GM18909 (cell line): Measurements from ENCODE around the gene UTP20.
"Not testable (repeated sequence)": the region's sequence is repeated elsewhere in the genome, so short reads cannot be mapped to it uniquely, and the experiment has no call there.

Source experiments
- ATAC-seq: cut with Tn5 transposase; IDR thresholded peaks from one replicate; pipeline ENCODE4 v1.9.1; 2021; ENCODE audit warnings: mild to moderate bottlenecking; ENCODE audit not compliant: unreplicated experiment, poor library complexity

Gene UTP20

DNA sequence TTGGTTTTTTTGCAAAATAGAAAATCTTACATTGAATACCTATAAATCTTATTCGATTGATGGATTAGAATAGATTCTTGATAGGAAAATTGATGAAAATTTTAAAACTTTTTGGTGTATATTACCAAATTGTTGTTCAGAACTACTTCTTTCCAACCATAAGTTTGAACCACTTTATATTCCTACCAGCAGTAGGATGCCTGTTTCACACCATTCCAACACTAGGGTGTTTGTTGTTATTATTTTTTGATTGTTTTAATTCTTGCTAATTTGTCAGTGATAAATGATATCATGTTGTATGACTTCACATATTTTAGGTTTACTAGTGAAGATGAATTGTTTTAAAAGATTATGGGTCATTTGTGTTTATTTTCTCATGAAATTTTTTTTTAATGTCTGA lies 43.4 kb downstream of the UTP20 start:
- ATAC-seq: no peak

DNA sequence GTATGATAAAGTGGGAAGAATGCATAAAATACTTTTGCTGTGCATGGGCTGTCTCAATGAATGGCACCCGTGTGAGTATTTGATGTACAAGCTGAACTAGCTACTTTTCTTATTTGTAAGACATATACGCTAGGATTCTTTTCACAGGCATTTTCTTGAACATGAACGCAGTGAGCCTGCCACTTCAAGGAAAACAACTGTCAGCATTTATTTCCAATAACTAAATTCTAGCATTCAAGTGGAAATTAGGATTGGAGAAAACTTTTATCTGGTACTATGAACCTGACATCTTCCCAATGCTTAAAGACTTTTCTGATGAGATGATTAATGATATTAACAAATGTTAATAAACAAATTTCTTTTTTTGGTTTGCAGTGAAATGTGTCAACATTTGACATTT lies 45.7 kb downstream of the UTP20 start:
- ATAC-seq: no peak

DNA sequence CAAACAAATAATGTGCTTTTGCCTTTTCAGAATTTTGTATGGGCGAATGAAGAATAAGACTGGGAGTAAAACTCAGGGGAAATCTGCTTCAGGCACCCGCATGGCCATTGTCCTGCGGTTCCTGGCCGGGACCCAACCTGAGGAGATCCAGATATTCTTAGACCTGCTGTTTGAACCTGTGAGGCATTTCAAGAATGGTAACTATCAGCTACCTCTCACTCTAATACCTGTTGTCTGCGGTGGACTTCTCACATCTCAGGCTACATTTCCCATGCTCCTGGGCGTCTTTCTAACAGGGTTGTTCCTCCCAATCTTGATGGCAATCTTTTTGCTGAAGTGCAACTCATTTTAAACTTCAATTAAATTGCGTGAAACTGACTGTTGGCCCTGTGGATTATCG lies 47.1 kb downstream of the UTP20 start:
- ATAC-seq: no peak

DNA sequence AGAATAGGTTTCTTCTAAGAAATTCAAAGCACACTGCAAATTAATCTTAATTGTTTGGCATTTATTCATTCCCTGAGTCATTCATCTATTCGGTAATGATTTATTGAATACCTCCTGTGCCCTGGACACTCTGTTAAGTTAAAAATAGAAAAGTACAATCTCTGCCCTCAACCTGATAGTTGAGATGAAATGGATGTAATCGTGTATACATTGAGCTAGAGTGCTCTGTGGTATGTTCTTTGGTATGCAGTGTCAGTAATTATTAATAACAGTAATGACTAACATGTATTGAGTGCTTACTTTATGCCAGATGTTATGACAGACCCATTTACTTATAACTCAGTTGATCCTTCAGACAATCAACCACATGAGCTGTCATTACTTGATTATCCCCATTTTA lies 47.6 kb downstream of the UTP20 start:
- no peak for ATAC-seq

DNA sequence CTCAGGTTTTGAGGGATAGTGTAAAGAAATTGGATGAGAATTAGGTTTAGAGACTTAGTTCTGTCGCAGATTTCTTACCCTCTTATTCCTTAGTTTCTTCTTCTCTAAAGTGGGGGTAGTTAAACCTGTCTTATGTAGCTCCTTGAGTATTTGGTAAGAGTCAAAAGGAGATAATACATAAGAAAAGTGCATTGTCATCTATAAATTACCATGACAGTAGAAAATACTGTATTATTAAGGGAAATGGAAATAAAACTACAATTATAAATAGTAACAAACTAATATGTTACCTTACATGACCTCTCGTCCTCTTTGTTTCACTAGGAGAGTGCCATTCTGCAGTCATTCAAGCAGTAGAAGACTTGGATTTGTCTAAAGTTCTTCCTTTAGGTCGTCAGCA lies 49.0 kb downstream of the UTP20 start:
- ATAC-seq: no peak

DNA sequence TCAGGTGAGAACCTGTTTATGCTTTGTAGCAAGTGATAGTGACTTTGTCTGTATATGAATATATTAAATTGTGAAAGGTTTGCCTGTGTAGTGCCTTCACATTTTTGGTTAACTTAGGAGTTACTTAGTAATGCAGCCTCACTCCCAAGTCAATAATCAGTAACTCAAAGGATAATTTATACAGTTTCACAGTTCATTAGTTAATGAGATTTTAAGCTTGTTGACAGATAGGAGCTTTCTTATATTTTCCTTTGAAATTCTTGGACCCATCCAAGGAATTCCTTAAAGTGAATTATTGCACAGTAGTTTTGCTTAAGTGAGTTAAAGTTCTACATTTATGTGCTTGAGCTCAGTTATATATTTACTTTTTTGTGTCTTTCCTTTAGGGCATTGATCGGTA lies 50.7 kb downstream of the UTP20 start:
- no peak for ATAC-seq

DNA sequence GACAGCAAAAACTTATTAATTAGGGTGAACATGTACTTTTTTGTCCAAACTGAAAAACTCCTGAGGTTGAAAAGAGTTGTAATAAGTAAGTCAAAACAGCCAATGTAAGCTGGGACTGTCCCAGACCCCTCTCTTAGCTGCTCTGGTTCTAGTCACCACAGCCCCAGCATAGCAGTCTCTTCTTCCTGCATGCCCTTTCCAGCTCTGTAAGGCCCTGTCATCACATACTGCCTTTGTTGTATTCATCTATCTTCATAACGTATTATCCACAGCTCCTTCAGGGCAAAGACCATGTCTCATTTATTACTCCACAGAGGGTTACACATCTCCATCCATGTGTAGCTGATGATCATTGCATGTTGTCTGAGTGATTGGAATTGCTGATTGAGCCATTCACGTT lies 56.5 kb downstream of the UTP20 start:
- ATAC-seq: no peak

DNA sequence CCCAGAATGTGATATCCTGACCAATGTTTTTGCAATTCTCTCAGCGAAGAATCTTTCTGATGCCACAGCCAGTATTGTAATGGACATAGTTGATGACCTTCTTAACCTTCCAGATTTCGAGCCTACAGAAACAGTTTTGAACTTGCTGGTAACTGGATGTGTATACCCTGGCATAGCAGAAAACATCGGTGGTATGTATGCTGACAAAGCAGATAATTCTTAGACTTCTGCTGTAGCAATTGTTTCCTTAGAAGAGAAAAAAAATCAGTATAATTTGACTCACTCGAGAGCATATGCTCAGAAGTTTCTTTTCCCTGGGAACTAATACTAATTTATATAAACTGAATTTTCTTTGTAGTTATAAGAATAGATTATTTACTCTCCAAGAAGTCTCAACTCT lies 58.2 kb downstream of the UTP20 start:
- no peak for ATAC-seq

DNA sequence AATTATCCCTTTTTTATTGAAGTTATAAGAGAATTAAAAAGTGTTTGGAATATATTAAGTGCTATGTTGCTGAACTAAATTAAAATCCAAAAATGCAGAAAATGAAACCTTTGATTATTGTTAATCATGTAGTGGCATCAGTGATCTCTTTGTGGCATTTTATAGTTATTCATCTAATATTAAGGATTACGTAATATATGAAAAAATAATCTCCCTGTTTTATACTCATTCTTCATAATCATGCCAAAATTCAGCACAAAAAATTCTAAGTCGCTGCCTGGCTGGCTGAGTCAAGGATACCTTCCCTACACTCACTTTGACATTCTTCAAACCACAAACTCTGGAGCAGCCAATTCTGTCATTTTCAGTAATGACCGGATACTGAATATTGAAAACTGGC lies 64.0 kb downstream of the UTP20 start:
- ATAC-seq: no peak

DNA sequence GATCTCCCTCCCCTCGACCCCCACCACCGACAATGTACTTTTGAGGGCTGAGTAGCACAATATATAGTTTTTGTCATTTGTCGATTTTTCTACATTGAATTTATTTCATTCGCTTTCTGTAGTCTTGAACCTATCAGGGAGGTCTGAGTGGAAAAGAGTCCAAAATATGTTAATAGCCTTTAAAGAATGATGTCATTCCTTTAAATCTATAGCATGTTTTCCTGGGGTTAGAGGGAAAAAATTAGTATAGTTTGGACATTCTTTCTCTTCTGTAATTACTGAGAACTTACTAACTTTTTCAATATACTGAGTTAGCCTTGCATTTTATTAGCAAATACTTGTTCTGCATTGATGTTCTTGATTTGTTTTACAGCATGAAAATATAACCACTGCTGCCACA lies 71.8 kb downstream of the UTP20 start:
- no peak for ATAC-seq

DNA sequence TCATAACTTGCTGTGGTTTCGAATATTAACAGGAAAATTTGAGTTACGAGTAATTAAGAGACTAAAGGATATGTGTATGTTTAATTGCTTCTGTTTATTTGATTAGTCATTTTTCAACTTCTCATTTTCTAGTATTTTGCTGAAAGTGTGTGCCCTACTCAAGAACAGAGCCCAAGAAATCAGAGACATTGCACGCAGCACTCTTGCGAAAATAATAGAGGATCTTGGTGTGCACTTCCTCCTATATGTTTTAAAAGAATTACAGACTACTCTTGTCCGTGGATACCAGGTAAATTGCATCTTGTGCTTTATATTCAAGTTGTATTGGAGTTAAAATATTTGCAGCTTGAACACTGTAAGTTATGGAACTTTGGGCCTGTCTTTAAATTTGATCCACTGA lies 76.9 kb downstream of the UTP20 start:
- ATAC-seq: no peak

DNA sequence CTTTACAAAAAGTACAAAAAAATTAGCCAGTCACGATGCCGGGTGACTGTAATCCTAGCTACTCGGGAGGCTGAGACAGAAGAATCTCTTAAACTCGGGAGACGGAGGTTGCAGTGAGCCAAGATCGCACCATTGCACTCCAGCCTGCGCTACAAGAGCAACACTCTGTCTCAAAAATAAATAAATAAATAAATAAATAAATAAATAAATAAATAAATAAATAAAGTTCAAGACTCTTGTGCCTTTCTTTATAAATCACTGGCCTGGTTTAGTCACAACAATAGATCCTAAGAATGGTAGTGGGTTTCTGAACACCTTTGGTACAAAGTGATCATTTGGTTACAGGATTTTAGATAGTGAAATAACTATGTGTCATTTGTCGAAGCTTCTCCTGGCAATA lies 81.5 kb downstream of the UTP20 start:
- no peak for ATAC-seq

DNA sequence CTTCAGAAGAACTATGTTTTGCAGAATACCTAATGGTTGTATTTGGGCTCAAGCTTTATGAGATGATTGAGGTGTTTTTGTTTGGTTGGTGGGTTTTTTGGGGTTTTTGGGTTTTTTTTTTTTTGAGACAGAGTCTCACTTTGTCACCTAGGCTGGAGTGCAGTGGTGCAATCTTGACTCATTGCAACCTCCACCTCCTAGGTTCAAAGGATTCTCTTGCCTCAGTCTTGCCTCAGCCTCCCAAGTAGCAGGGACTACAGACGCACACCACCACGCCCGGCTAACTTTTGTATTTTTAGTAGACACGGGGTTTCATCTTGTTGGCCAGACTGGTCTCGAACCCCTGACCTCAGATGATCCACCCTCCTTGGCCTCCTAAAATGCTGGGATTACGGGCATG lies 88.1 kb downstream of the UTP20 start:
- ATAC-seq: no peak

DNA sequence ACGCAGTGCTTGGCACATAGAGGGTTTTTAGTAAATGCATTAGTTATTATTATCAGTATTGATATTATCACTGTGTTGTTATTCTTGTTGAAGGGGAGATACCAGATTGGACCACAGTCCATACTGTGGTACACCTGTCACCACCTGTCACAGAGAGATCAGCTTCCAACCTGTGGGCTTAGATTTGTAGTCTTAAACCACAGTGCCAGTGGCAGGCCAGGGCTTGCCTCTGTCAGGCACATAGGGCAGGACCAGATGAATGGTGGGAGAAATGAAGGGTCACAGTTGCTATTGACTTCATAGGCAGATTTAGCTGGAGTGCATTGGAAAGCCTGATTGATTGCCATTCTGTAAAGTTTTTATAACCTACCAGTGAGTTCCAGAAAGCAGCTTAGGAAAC lies 92.5 kb downstream of the UTP20 start:
- ATAC-seq: no peak

DNA sequence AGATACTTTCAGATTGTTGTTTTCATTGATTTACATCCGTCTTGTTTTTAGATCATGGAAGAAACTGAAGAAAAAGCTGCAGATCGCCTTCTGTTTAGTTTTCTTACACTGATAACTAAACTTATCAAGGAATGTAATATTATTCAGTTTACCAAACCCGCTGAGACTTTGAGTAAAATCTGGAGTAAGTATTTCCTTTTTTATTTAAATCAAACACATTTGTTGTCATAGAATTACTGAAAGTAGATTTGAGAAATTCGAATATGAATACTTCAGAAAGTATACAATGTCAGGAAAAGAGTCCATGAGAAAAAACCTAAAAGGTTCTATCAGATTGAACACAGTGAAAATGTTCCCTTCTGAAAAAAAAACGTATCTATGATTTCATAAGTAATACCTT lies 95.7 kb downstream of the UTP20 start:
- ATAC-seq: no peak

DNA sequence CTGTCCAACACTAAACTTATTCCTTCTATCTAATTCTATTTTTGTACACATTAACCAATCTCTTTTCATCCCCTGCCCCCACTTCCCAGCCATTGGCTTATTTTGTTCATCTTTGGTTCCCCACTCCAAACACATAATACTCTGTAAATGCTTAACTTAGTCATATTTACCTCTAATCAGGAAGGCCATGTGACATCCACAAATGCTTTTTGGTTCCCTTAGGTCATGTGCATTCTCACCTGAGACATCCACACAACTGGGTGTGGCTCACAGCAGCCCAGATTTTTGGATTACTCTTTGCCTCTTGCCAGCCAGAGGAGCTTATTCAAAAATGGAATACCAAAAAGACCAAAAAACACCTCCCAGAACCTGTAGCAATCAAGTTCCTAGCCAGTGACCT lies 99.2 kb downstream of the UTP20 start:
- ATAC-seq: no peak

DNA sequence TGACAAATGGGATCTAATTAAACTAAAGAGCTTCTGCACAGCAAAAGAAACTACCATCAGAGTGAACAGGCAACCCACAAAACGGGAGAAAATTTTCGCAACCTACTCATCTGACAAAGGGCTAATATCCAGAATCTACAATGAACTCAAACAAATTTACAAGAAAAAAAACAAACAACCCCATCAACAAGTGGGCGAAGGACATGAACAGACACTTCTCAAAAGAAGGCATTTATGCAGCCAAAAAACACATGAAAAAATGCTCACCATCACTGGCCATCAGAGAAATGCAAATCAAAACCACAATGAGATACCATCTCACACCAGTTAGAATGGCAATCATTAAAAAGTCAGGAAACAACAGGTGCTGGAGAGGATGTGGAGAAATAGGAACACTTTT lies 111.3 kb downstream of the UTP20 start:
- not testable (repeated sequence) for ATAC-seq

DNA sequence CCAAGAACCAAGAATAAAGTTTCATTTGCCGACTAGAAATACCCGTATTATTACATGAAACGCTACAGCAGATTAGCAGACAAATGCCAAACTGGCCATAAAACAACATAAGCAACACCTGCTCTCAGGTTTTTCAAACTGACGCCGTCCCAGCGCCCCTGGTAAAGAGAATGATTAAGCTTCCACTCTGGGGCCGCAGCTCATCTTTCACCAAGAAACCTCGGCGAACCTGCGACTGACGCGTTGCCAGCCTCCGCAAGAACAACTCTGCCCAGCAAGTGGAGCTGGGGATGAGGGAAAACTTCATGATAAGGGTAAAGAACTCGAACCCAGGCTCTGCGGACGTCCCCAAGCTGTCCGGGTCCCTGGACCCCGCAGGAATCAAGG lies 127.1 kb downstream of the UTP20 start:
- ATAC-seq: peak; percentile 22

DNA sequence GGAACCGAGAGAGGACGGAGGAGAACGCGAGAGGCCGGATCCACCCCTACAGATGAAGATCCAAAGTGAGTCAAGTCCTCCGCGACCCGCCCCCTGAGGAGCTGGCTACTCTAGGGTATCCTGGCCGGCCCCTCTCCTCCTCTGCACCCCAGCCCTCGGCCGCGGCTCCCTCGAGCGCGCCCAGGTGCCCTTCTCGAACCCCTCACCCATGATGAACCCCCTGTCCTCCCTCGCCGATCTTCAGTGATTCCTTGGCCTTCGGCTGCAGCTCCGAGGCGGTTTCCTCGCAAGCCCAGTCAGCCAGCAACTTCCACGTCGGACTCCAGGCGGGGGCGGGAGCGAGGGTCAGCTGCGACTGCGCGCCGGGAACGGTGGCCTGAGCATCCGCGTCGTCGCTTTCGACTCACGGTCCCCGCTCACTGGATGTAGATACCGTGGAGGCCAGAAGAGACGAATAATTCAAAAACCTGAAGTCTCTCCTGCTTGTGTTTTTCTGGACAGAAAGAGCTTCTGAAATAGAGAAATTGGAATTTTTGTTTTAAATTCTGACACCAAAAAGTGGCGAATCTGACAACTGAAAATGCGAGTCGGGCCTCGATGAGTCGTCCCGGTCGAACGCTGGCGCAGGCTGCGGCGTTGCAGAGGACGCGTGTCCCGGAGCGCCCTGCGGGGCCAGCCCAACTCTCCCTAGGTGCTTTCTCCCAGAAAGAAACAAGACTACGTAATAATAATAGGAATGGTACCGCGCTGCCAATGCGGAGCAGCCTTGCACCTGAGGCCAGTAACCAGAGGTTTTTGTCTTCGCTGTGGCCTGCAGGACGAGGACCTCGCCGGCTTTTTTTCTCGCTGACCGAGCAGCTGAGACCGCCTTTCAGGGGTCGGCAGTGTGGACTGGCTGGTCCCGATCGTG lies 127.8 kb downstream of the UTP20 start, which contains the start of gene ARL1:
Gene ARL1, minus strand, starts transcription at position 337 of the 910 bp plus-strand sequence. Its CDS starts 127 bp downstream, at position 210.
- ATAC-seq: peak; percentile 80

DNA sequence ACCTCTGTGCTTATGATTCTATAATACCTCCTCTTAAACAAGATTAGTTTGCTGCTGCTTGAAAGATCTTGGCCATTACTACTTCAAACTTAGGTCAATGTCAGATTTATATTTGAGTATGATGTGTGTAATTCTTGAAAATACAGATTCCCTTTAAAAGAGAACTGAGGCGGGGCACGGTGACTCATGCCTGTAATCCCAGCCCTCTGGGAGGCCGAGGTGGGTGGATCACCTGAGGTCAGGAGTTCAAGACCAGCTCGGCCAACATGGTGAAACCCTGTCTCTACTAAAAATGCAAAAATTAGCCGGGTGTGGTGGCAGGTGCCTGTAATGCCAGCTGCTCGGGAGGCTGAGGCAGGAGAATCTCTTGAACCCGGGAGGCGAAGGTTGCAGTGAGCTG lies 130.3 kb downstream of the UTP20 start:
- not testable (repeated sequence) for ATAC-seq

DNA sequence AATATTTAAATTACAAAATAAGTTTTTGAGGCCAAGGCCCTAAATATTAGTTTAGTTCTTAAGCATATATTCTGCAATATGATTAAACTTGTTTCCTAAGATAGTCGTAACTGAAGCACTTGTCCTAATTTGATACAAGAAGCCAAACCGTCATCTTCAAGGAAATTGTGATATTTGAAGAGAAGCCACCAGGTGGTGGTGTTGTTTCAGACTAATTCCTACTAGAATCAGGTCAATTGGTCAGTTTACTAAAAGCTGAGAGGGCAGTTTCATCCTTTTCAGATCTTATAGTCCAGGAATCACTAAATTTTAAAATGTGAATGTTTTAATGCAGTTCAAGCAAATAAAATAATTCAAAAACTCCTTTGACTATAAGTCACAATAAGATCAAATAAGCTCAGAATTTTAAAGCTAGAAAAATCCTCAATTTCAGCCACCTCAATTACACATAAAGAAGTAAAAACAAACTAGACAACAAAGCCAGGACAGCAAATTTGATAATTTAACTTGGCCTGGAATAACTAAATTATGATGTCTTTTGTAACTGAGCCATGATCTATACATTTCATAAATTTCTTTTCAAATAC lies 134.7 kb downstream of the UTP20 start:
- ATAC-seq: peak; percentile 71

DNA sequence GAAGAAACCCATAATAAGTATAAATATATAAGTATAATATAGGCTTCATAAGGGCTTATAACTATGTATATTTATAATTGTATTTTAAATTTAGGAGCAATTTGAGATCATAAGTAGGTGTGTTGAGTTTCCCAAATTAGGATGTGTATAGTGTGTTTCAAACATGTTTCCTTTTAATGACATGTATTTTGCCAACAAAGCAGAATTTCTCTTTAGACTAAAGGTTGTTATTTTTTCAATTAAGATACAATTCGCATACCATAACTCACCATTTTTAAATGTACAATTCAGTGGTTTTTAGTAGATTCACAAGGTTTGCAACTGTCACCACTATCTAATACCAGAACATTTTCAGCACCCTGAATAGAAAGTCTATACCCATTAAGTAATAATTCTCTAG lies 135.3 kb downstream of the UTP20 start:
- no peak for ATAC-seq
